ENCODE data around the gene RAPH1.

DNA sequence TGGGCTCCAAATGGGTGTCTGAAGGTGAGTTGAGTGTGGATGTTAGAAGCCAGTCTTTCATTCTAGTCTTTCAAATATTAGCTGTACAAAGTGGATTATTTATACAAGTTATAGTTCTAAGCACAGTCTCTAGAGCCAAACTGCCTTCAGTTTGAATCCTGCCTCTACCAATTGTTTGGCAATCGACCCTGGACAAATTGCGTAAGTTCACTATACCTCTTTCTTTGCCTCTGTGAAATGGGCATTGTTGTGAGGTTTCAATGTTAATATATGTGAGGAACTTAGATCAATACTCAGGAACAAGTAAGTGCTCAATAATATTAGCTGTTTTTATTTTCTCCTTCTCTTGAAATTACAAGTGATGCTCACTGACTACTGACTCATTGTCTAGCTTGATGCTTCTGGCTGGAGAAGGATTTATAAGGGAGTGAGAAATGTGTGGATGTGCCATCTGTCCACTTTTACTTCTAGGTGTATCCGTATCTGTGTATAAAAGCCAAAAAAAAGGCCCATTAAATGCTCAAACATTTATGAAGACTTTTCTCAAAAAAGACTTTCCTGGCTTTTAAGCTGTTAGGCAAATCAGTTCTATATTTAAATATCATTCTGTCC is 48.1 kb upstream of the RAPH1 start:
- TF ChIP-seq, protein P1, sequence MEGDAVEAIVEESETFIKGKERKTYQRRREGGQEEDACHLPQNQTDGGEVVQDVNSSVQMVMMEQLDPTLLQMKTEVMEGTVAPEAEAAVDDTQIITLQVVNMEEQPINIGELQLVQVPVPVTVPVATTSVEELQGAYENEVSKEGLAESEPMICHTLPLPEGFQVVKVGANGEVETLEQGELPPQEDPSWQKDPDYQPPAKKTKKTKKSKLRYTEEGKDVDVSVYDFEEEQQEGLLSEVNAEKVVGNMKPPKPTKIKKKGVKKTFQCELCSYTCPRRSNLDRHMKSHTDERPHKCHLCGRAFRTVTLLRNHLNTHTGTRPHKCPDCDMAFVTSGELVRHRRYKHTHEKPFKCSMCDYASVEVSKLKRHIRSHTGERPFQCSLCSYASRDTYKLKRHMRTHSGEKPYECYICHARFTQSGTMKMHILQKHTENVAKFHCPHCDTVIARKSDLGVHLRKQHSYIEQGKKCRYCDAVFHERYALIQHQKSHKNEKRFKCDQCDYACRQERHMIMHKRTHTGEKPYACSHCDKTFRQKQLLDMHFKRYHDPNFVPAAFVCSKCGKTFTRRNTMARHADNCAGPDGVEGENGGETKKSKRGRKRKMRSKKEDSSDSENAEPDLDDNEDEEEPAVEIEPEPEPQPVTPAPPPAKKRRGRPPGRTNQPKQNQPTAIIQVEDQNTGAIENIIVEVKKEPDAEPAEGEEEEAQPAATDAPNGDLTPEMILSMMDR (IDR thresholded peaks at IDR 0.05; ENCODE audit: insufficient read depth, low read length) = no peak
- TF ChIP-seq, protein P2, sequence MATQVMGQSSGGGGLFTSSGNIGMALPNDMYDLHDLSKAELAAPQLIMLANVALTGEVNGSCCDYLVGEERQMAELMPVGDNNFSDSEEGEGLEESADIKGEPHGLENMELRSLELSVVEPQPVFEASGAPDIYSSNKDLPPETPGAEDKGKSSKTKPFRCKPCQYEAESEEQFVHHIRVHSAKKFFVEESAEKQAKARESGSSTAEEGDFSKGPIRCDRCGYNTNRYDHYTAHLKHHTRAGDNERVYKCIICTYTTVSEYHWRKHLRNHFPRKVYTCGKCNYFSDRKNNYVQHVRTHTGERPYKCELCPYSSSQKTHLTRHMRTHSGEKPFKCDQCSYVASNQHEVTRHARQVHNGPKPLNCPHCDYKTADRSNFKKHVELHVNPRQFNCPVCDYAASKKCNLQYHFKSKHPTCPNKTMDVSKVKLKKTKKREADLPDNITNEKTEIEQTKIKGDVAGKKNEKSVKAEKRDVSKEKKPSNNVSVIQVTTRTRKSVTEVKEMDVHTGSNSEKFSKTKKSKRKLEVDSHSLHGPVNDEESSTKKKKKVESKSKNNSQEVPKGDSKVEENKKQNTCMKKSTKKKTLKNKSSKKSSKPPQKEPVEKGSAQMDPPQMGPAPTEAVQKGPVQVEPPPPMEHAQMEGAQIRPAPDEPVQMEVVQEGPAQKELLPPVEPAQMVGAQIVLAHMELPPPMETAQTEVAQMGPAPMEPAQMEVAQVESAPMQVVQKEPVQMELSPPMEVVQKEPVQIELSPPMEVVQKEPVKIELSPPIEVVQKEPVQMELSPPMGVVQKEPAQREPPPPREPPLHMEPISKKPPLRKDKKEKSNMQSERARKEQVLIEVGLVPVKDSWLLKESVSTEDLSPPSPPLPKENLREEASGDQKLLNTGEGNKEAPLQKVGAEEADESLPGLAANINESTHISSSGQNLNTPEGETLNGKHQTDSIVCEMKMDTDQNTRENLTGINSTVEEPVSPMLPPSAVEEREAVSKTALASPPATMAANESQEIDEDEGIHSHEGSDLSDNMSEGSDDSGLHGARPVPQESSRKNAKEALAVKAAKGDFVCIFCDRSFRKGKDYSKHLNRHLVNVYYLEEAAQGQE (IDR thresholded peaks at IDR 0.05; ENCODE audit: insufficient replicate concordance, low read depth) = no peak

All from HL-60 (cell line).